HepG2 (cell line): Measurements from ENCODE around the gene GPR162. TPM values are rescaled to one million over a fixed set of nuclear protein-coding genes. Genes with fewer than 3 reads are reported as not detected.

Experiments used
- AHR ChIP-seq: IDR thresholded peaks from 2 replicates; pipeline ENCODE4 v1.6.1; 2018; ENCODE audit warnings: missing genetic modification reagents, missing compliant biosample characterization
- HNF1A ChIP-seq, 2 experiments: sonication (generic) in 1 of 2; formaldehyde crosslinking in 1 of 2; IDR thresholded peaks; 2 replicates each; pipeline versions ENCODE4 v1.4.0 to v1.6.1; 2016 to 2020; ENCODE audit warnings: borderline replicate concordance in 1 of 2, low read depth in 1 of 2, mild to moderate bottlenecking in 1 of 2, missing genetic modification reagents in 1 of 2
- MTF1 ChIP-seq: sonication (generic); formaldehyde crosslinking; IDR thresholded peaks from 2 replicates; pipeline ENCODE4 v1.5.0; 2020; ENCODE audit warnings: missing genetic modification reagents
- SRF ChIP-seq: IDR thresholded peaks from 2 replicates; pipeline ENCODE4 v1.6.1; 2011; ENCODE audit warnings: mild to moderate bottlenecking, low read depth, low read length, moderate library complexity
- ZNF10 ChIP-seq: sonication (generic); formaldehyde crosslinking; IDR thresholded peaks from 2 replicates; pipeline ENCODE4 v1.4.0; 2020; ENCODE audit warnings: mild to moderate bottlenecking, low read depth, missing genetic modification reagents, borderline replicate concordance
- ZNF276 ChIP-seq: sonication (generic); formaldehyde crosslinking; IDR thresholded peaks from 2 replicates; pipeline ENCODE4 v1.4.0; 2020; ENCODE audit warnings: mild to moderate bottlenecking, low read depth, missing genetic modification reagents
- ZNF574 ChIP-seq: sonication (generic); formaldehyde crosslinking; IDR thresholded peaks from 2 replicates; pipeline ENCODE4 v1.4.0; 2020; ENCODE audit warnings: missing genetic modification reagents
- ZNF652 ChIP-seq: IDR thresholded peaks from 2 replicates; pipeline ENCODE4 v1.6.1; 2016; ENCODE audit warnings: low read depth, borderline replicate concordance
- ZNF816 ChIP-seq: sonication (generic); formaldehyde crosslinking; IDR thresholded peaks from 2 replicates; pipeline ENCODE4 v1.8.0; 2022; ENCODE audit warnings: missing genetic modification reagents, mild to moderate bottlenecking, borderline replicate concordance
- ZZZ3 ChIP-seq: sonication (generic); formaldehyde crosslinking; IDR thresholded peaks from 2 replicates; pipeline ENCODE4 v1.4.0; 2020; ENCODE audit warnings: missing genetic modification reagents, mild to moderate bottlenecking, borderline replicate concordance
- polyA plus RNA-seq, 8 experiments: library from polyadenylated mRNA; depleted of rRNA in 3 of 8; stranded (reverse) in 7 of 8; unstranded in 1 of 8; fragments of >200 nt; fragmentation: Illumina TruSeq in 4 of 8; extraction: Trizol in 4 of 8; gene quantifications; 2 replicates each; pipeline versions ENCODE4 v1.2.1 to v1.2.3, GENCODE V29; 2011 to 2016; ENCODE audit warnings: low read depth in 4 of 8, missing spikeins in 1 of 8, mixed read lengths in 1 of 8; ENCODE audit not compliant: insufficient read depth in 1 of 8
- total RNA-seq, 5 experiments: library from RNA; depleted of rRNA; stranded (reverse); fragments of >200 nt; fragmentation: Illumina TruSeq; extraction: Trizol; gene quantifications; 2 replicates each; pipeline ENCODE4 v1.2.3, GENCODE V29; 2016; ENCODE audit warnings: low read depth in 1 of 5
- TF ChIP-seq, protein P1 (sequence below): sonication (generic); formaldehyde crosslinking; IDR thresholded peaks from 2 replicates; pipeline ENCODE4 v1.4.0; 2020; ENCODE audit warnings: missing genetic modification reagents

Gene GPR162
- total and polyA plus RNA-seq, 2 of the 13 experiments (the other 11 are each of a cell fraction or from before 2014, with no cell fraction given), result 0.08 TPM; not detected in 1

GRCh38 chr12:6872073-6873048 lies 50.7 kb downstream of the GPR162 start (continued):
- TF ChIP-seq, protein P1, sequence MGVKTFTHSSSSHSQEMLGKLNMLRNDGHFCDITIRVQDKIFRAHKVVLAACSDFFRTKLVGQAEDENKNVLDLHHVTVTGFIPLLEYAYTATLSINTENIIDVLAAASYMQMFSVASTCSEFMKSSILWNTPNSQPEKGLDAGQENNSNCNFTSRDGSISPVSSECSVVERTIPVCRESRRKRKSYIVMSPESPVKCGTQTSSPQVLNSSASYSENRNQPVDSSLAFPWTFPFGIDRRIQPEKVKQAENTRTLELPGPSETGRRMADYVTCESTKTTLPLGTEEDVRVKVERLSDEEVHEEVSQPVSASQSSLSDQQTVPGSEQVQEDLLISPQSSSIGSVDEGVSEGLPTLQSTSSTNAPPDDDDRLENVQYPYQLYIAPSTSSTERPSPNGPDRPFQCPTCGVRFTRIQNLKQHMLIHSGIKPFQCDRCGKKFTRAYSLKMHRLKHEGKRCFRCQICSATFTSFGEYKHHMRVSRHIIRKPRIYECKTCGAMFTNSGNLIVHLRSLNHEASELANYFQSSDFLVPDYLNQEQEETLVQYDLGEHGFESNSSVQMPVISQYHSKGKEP, result no peak
- TF ChIP-seq ZZZ3 (CRISPR knock-in tag) (peak; percentile 63; the same call in 1 of the 2 replicates), ZNF816 (CRISPR knock-in tag) (no peak; the same call in 1 of the 2 replicates), SRF (no peak), MTF1 (CRISPR knock-in tag) (no peak), AHR (CRISPR knock-in tag) (peak; percentile 94; the same call in 1 of the 2 replicates), HNF1A (IDR thresholded peaks at IDR 0.05; ENCODE audit: low read depth) (no peak), HNF1A (CRISPR knock-in tag; IDR thresholded peaks at IDR 0.05; ENCODE audit: borderline replicate concordance) (peak; percentile 82), ZNF276 (CRISPR knock-in tag) (no peak), ZNF574 (CRISPR knock-in tag) (peak; percentile 72), ZNF10 (CRISPR knock-in tag) (no peak), ZNF652 (CRISPR knock-in tag) (peak; percentile 79)
